Heart left ventricle (tissue), 13 donors: ENCODE data around the gene CYP11A1.

Source experiments
- POLR2A ChIP-seq, 2 donors: fragments of 450-650 bp; IDR thresholded peaks; one replicate each; pipeline ENCODE4 v1.6.1; 2017; ENCODE audit warnings: antibody characterized with exemption in 2 of 2, mild to moderate bottlenecking in 2 of 2, moderate library complexity in 2 of 2
- TF ChIP-seq, protein P1 (sequence below), 12 donors: fragments of 200-600 bp; sonication (generic) in 4 of 12; IDR thresholded peaks; one replicate each; pipeline versions ENCODE4 v1.5.0 to v1.8.0; 2018 to 2022; ENCODE audit warnings: antibody characterized with exemption in 12 of 12, mild to moderate bottlenecking in 5 of 12
- donor health status: ischemic (EF 13 %, LVEDD 7.1; RV severe dilation, severe dysfunction).
- donor health status: DM: no; HTN: yes; CAD: no.
- donor health status: DM: no; HTN: no; CAD: no.
- donor health status: ischemic (EF 25% LVEDD 6.9; RV normal size, moderate dysfunction).
- donor health status: ischemic (EF 25% LVEDD 5.7; RV mildly dilated, moderate dysfunction).
- donor health status: ischemic (EF 35%, LVEDD 5.7; RV mildly dilated, moderate dysfunction).
- donor health status: nonischemic (EF 11% LVEDD 7.7; RV severe dilation, severe dysfunction).
- donor health status: DM: yes; HTN: yes; CAD: no.
- donor health status: PGD.
- donor health status: ischemic (EF 29% LVEDD 5.4; RV normal size, mild dysfunction).
- donor health status: nonischemic (EF 23%, LVEDD 6.1; RV moderate dilation, normal function).

DNA sequence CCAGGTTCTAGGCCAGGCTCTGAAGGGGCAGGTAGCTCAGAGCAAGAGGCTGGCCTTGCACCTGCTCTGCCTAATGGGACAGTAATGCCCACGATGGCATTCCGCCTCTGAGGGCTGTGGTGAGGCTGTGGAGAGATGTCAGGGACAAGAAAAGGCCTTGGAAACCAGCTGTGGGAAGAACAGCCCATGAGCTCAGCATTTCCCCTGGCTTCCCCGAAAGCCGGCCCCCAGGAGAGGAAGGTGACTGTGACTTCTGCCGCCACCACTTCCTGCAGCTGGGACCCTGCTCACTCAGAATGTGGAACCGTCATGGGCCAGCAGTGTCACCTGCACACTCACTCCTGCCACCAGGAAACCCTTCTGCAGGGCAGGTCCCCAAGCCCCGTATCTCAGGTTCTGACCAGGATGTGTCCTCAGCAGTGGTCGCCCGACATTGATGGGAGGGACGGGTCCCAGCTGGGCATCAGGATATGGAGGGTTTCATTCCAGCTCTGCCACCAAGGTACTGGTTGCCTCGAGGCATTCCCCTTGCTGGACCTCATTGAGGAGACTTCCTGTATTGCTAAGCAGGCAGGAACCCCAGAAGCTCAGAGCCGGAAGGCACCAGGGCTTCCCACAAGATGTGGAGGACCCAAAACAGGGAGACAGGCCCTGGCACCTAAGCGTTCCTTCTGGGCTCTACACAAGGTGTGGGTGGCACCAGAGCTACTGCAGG is 35.6 kb upstream of the CYP11A1 start:
- TF ChIP-seq, protein P1, sequence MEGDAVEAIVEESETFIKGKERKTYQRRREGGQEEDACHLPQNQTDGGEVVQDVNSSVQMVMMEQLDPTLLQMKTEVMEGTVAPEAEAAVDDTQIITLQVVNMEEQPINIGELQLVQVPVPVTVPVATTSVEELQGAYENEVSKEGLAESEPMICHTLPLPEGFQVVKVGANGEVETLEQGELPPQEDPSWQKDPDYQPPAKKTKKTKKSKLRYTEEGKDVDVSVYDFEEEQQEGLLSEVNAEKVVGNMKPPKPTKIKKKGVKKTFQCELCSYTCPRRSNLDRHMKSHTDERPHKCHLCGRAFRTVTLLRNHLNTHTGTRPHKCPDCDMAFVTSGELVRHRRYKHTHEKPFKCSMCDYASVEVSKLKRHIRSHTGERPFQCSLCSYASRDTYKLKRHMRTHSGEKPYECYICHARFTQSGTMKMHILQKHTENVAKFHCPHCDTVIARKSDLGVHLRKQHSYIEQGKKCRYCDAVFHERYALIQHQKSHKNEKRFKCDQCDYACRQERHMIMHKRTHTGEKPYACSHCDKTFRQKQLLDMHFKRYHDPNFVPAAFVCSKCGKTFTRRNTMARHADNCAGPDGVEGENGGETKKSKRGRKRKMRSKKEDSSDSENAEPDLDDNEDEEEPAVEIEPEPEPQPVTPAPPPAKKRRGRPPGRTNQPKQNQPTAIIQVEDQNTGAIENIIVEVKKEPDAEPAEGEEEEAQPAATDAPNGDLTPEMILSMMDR (IDR thresholded peaks at IDR 0.05) = no peak
- no peak for TF ChIP-seq POLR2A (IDR thresholded peaks at IDR 0.05)
